ENCODE results near the gene DNAJB5. TPM values are rescaled to one million over a fixed set of nuclear protein-coding genes. Genes with fewer than 3 reads are reported as not detected.

DNAJB5 gene
- total RNA-seq, 4 donors from 2014 or later: 2.6 to 7.6 (median 4.7) TPM

GRCh38 chr9:34985311-34985899 lies 4.1 kb upstream of the DNAJB5 start:
- Histone ChIP-seq H3K36me3 (no peaks in the 10 kb centered on the region), H3K4me3 (no peak overlapping the region), H3K27me3 (no peaks in the 10 kb centered on the region), H3K9me3 (no peaks in the 10 kb centered on the region), H3K4me1 (peaks cover 0 to 23% (median 9%) of the 10 kb centered on the region in 4 donors), H3K27ac (no peak overlapping the region)
- DNase-seq: peak in 2 of 3 donors; percentile 78 to 85
- TF ChIP-seq CTCF (IDR thresholded peaks at IDR 0.05): peak; percentile 63 to 81 (median 68)
- TF ChIP-seq POLR2A (IDR thresholded peaks at IDR 0.05): no peak

GRCh38 chr9:34986540-34987047 lies 3.0 kb upstream of the DNAJB5 start:
- DNase-seq: peak in 2 of 3 donors; percentile 62 to 68

GRCh38 chr9:34987160-34987901 lies 2.2 kb upstream of the DNAJB5 start:
- no peak for DNase-seq
- TF ChIP-seq POLR2A (IDR thresholded peaks at IDR 0.05) (no peak), CTCF (IDR thresholded peaks at IDR 0.05) (no peak)

More at GRCh38 chr9:34986540-34987047, 3.0 kb upstream of the DNAJB5 start:
- Histone ChIP-seq H3K36me3 (no peaks in the 10 kb centered on the region), H3K4me1 (peaks cover 0 to 24% (median 12%) of the 10 kb centered on the region in 4 donors), H3K4me3 (no peak overlapping the region), H3K9me3 (no peaks in the 10 kb centered on the region), H3K27me3 (no peaks in the 10 kb centered on the region), H3K27ac (peak overlapping the region in 1 of 4 donors; percentile 3)
- TF ChIP-seq POLR2A (IDR thresholded peaks at IDR 0.05) (no peak), CTCF (IDR thresholded peaks at IDR 0.05) (no peak)

GRCh38 chr9:34988218-34989002 lies 1.1 kb upstream of the DNAJB5 start:
- H3K27me3 ChIP-seq: no peaks in the 10 kb centered on the region
- H3K9me3 ChIP-seq: no peaks in the 10 kb centered on the region
- peaks cover 0 to 24% (median 17%) of the 10 kb centered on the region in 4 donors for H3K4me1 ChIP-seq
- DNase-seq: peak in 2 of 3 donors; percentile 48 to 65
- H3K27ac ChIP-seq: peak overlapping the region; percentile 56 to 91 (median 72)
- H3K36me3 ChIP-seq: no peaks in the 10 kb centered on the region
- TF ChIP-seq POLR2A (IDR thresholded peaks at IDR 0.05) (no peak), CTCF (IDR thresholded peaks at IDR 0.05) (no peak)
- peak overlapping the region; percentile 67 to 89 (median 80) for H3K4me3 ChIP-seq

More at GRCh38 chr9:34987160-34987901, 2.2 kb upstream of the DNAJB5 start:
- Histone ChIP-seq H3K9me3 (no peaks in the 10 kb centered on the region), H3K27ac (peak overlapping the region in 1 of 4 donors; percentile 25), H3K36me3 (no peaks in the 10 kb centered on the region), H3K27me3 (no peaks in the 10 kb centered on the region), H3K4me3 (no peak overlapping the region), H3K4me1 (peaks cover 0 to 24% (median 14%) of the 10 kb centered on the region in 4 donors)

- H3K36me3 ChIP-seq: no peaks in the 10 kb centered on the region
- peaks cover 0 to 29% (median 13%) of the 10 kb centered on the region in 4 donors for H3K4me1 ChIP-seq
- peak overlapping the region; percentile 67 to 89 (median 80) for H3K4me3 ChIP-seq
- H3K27ac ChIP-seq: peak overlapping the region; percentile 78 to 91 (median 88)
- peak; percentile 34 to 71 (median 68) for DNase-seq
- H3K27me3 ChIP-seq: no peaks in the 10 kb centered on the region
- H3K9me3 ChIP-seq: no peaks in the 10 kb centered on the region
- no peak for TF ChIP-seq POLR2A (IDR thresholded peaks at IDR 0.05)
Observed at GRCh38 chr9:34989946-34990635, 546 bp downstream of the DNAJB5 start.

All from Peyer's patch (tissue), 4 donors.